ENCODE results near the gene GJD2.

GJD2 gene

DNA sequence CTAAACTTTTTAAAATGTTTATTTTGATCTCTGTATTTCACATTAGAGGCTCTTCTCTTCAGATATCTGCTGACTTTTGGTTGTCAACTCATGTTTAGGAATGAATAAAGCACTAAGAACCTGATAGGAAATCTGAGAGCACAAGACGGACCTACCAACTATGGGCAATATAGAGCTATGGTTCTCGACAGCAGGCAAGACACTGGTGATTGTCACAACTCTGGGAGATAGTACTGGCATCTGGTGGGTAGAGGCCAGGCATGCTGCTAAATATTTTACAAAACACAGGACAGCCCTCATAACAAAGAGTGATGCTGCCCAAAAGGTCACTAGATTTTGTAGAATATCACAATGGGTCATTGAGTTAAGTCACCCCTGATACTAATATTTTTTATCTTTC lies 17.5 kb upstream of the GJD2 start:
- H3K4me2 ChIP-seq (ENCODE audit: low read length), result no peak overlapping the region

DNA sequence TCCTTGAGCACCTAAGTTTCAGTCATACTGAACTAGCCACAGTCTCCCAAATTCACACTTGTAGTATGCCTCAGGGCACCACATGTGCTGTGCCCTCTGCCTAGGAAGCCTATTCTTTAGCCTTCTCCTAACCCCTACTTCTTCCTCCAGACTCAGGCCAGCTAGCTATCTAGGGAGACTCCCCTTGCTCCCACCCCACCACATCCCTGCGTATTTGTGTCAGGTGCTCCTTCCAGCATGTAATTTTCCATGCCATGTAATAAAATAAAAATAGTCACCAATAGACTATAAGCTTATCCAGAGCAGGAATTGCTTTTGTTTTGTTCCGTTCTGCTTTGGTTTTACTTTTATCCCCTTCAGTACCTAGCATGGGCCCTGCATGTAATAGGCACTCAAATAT lies 14.9 kb upstream of the GJD2 start:
- Histone ChIP-seq H2AFZ (ENCODE audit: low read length) (no peak overlapping the region), H3K4me3 (ENCODE audit: low read depth, low read length, poor library complexity, severe bottlenecking) (no peak overlapping the region), H3K9ac (ENCODE audit: low read length) (no peak overlapping the region), H4K20me1 (ENCODE audit: insufficient read depth, low read length) (no peaks in the 10 kb centered on the region), H3K36me3 (ENCODE audit: insufficient read depth, low read length) (no peaks in the 10 kb centered on the region), H3K27ac (ENCODE audit: low read depth, low read length, poor library complexity, severe bottlenecking) (no peak overlapping the region), H3K4me2 (ENCODE audit: low read length) (no peak overlapping the region), H3K79me2 (ENCODE audit: insufficient read depth, low read length) (no peaks in the 10 kb centered on the region), H3K27me3 (ENCODE audit: insufficient read depth, low read length) (no peaks in the 10 kb centered on the region), H3K9me3 (ENCODE audit: low read length) (no peaks in the 10 kb centered on the region), H3K4me1 (ENCODE audit: insufficient read depth, low read length, severe bottlenecking) (no peaks in the 10 kb centered on the region), H3K9me2 (ENCODE audit: low read depth, low read length) (no peaks in the 10 kb centered on the region), H3F3A (ENCODE audit: insufficient read depth, low read length) (no peaks in the 10 kb centered on the region)
- no peak for TF ChIP-seq EZH2 (IDR thresholded peaks at IDR 0.05; ENCODE audit: borderline replicate concordance, low read length)

More for the DNA sequence above, 17.5 kb upstream of the GJD2 start:
- TF ChIP-seq, protein P1, sequence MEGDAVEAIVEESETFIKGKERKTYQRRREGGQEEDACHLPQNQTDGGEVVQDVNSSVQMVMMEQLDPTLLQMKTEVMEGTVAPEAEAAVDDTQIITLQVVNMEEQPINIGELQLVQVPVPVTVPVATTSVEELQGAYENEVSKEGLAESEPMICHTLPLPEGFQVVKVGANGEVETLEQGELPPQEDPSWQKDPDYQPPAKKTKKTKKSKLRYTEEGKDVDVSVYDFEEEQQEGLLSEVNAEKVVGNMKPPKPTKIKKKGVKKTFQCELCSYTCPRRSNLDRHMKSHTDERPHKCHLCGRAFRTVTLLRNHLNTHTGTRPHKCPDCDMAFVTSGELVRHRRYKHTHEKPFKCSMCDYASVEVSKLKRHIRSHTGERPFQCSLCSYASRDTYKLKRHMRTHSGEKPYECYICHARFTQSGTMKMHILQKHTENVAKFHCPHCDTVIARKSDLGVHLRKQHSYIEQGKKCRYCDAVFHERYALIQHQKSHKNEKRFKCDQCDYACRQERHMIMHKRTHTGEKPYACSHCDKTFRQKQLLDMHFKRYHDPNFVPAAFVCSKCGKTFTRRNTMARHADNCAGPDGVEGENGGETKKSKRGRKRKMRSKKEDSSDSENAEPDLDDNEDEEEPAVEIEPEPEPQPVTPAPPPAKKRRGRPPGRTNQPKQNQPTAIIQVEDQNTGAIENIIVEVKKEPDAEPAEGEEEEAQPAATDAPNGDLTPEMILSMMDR (IDR thresholded peaks at IDR 0.05; ENCODE audit: low read length), result no peak
- TF ChIP-seq EZH2 (IDR thresholded peaks at IDR 0.05; ENCODE audit: borderline replicate concordance, low read length), result no peak
- no peaks in the 10 kb centered on the region for H3K9me3 ChIP-seq (ENCODE audit: low read length)
- H3K27me3 ChIP-seq (ENCODE audit: insufficient read depth, low read length), result no peaks in the 10 kb centered on the region
- no peak overlapping the region for H3K4me3 ChIP-seq (ENCODE audit: low read depth, low read length, poor library complexity, severe bottlenecking)
- no peak overlapping the region for H3K27ac ChIP-seq (ENCODE audit: low read depth, low read length, poor library complexity, severe bottlenecking)
- H3K36me3 ChIP-seq (ENCODE audit: insufficient read depth, low read length), result no peaks in the 10 kb centered on the region
- H3F3A ChIP-seq (ENCODE audit: insufficient read depth, low read length), result no peaks in the 10 kb centered on the region
- H2AFZ ChIP-seq (ENCODE audit: low read length), result no peak overlapping the region
- H4K20me1 ChIP-seq (ENCODE audit: insufficient read depth, low read length), result no peaks in the 10 kb centered on the region
- H3K9ac ChIP-seq (ENCODE audit: low read length), result no peak overlapping the region
- H3K4me1 ChIP-seq (ENCODE audit: insufficient read depth, low read length, severe bottlenecking), result no peaks in the 10 kb centered on the region
- H3K79me2 ChIP-seq (ENCODE audit: insufficient read depth, low read length), result no peaks in the 10 kb centered on the region
- no peaks in the 10 kb centered on the region for H3K9me2 ChIP-seq (ENCODE audit: low read depth, low read length)

DNA sequence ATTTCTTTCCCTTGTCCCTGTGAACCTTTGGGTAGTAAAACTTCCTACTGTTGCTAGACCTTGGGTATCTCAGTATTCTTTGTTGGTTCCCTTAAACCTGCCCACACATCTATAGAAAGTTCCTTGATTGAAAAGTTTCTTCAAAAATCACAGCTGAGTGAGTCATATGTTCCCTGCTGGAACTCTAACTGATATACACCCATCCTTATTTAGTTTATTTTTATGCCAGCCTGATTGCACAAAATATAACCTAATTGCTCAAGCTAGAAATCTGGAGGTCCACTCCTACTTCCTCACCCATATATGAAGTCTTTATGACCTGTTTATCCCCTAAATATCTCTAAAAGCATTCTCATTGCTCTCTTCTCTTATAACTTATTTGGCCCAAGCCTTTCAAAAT lies 13.7 kb upstream of the GJD2 start:
- no peaks in the 10 kb centered on the region for H3K79me2 ChIP-seq (ENCODE audit: insufficient read depth, low read length)
- TF ChIP-seq, protein P1 (IDR thresholded peaks at IDR 0.05; ENCODE audit: low read length), result no peak
- no peak for TF ChIP-seq EZH2 (IDR thresholded peaks at IDR 0.05; ENCODE audit: borderline replicate concordance, low read length)
- H3K27ac ChIP-seq (ENCODE audit: low read depth, low read length, poor library complexity, severe bottlenecking), result no peak overlapping the region
- H3K4me3 ChIP-seq (ENCODE audit: low read depth, low read length, poor library complexity, severe bottlenecking), result no peak overlapping the region
- H4K20me1 ChIP-seq (ENCODE audit: insufficient read depth, low read length), result no peaks in the 10 kb centered on the region
- no peaks in the 10 kb centered on the region for H3K4me1 ChIP-seq (ENCODE audit: insufficient read depth, low read length, severe bottlenecking)
- H2AFZ ChIP-seq (ENCODE audit: low read length), result no peak overlapping the region
- H3K27me3 ChIP-seq (ENCODE audit: insufficient read depth, low read length), result no peaks in the 10 kb centered on the region
- no peak overlapping the region for H3K9ac ChIP-seq (ENCODE audit: low read length)
- no peaks in the 10 kb centered on the region for H3K9me2 ChIP-seq (ENCODE audit: low read depth, low read length)
- H3K9me3 ChIP-seq (ENCODE audit: low read length), result no peaks in the 10 kb centered on the region
- H3K4me2 ChIP-seq (ENCODE audit: low read length), result no peak overlapping the region
- H3K36me3 ChIP-seq (ENCODE audit: insufficient read depth, low read length), result no peaks in the 10 kb centered on the region
- no peaks in the 10 kb centered on the region for H3F3A ChIP-seq (ENCODE audit: insufficient read depth, low read length)

DNA sequence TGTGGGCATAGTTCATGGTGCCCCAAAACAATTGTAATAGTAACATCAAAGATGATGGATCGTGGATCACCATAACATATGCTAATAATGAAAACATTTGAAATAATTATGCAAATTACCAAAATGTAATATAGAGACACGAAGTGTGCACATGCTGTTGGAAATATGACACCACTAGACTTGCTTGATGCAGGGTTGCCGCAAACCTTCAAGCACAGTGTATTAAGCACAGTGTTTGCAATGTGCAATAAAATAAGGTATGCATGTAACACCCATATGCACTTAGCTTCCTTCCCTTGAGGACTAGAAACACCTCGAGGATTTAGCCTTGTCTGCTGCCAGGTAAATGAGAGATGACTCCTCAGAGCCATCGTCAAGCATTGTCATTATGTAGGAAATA lies 10.9 kb upstream of the GJD2 start:
- H3K79me2 ChIP-seq (ENCODE audit: insufficient read depth, low read length), result no peaks in the 10 kb centered on the region
- no peaks in the 10 kb centered on the region for H3K27me3 ChIP-seq (ENCODE audit: insufficient read depth, low read length)
- H3K36me3 ChIP-seq (ENCODE audit: insufficient read depth, low read length), result no peaks in the 10 kb centered on the region
- no peak overlapping the region for H2AFZ ChIP-seq (ENCODE audit: low read length)
- no peak overlapping the region for H3K27ac ChIP-seq (ENCODE audit: low read depth, low read length, poor library complexity, severe bottlenecking)
- no peaks in the 10 kb centered on the region for H3F3A ChIP-seq (ENCODE audit: insufficient read depth, low read length)
- no peaks in the 10 kb centered on the region for H3K9me2 ChIP-seq (ENCODE audit: low read depth, low read length)
- no peaks in the 10 kb centered on the region for H4K20me1 ChIP-seq (ENCODE audit: insufficient read depth, low read length)
- no peaks in the 10 kb centered on the region for H3K9me3 ChIP-seq (ENCODE audit: low read length)
- no peaks in the 10 kb centered on the region for H3K4me1 ChIP-seq (ENCODE audit: insufficient read depth, low read length, severe bottlenecking)
- no peak overlapping the region for H3K9ac ChIP-seq (ENCODE audit: low read length)
- TF ChIP-seq EZH2 (IDR thresholded peaks at IDR 0.05; ENCODE audit: borderline replicate concordance, low read length), result no peak
- TF ChIP-seq, protein P1 (IDR thresholded peaks at IDR 0.05; ENCODE audit: low read length), result no peak
- H3K4me2 ChIP-seq (ENCODE audit: low read length), result no peak overlapping the region
- H3K4me3 ChIP-seq (ENCODE audit: low read depth, low read length, poor library complexity, severe bottlenecking), result no peak overlapping the region
